HG03520 (cell line): ENCODE data around the gene NT5DC1.

Source experiments
- ATAC-seq: cut with Tn5 transposase; IDR thresholded peaks from one replicate; pipeline ENCODE4 v1.9.1; 2021; ENCODE audit warnings: mild to moderate bottlenecking, moderate library complexity; ENCODE audit not compliant: unreplicated experiment

Gene NT5DC1

GRCh38 chr6:116180375-116180774 is 79.7 kb downstream of the NT5DC1 start:
- ATAC-seq: no peak

DNA sequence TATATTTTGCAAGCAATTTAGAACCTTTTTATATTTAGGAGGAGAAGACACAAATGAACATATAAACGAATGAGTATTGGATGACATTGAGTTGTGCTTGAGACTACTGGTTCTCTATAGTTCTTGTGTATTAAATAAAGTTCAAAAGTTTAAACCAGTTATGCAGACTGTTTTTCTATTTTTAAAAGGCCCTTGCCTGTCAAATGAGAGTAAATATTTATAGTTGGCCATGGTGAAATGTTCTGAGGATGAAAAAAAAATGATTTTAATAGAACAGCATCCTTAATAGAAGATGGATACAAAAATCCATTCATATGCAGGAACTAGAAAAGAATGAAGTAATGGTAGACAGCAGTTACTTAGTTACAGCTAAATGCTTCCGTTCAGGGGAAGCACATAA is 88.8 kb downstream of the NT5DC1 start:
- ATAC-seq: no peak

DNA sequence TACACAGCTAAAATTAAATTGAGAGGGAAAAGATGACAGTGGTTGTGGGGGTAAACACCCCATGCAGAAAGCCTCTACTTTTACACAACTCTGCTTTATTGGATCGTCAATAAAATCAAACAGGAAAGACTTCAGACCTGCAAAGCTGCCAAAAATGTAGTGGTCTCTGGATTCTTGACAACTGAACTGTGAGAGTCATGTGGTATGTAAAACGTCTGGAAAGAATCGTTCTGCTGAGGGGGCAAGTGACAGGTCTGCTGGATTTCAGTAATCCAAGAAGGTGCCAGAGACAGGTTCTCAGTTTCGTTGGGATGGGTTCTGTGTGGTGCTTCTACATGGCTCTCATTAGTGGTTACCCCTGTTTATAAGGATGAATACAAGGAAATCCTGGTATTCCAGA is 89.9 kb downstream of the NT5DC1 start:
- ATAC-seq: no peak

GRCh38 chr6:116191881-116192280 is 91.2 kb downstream of the NT5DC1 start:
- no peak for ATAC-seq

GRCh38 chr6:116192786-116193185 is 92.1 kb downstream of the NT5DC1 start:
- ATAC-seq: no peak

GRCh38 chr6:116196841-116197240 is 96.2 kb downstream of the NT5DC1 start:
- ATAC-seq: no peak

DNA sequence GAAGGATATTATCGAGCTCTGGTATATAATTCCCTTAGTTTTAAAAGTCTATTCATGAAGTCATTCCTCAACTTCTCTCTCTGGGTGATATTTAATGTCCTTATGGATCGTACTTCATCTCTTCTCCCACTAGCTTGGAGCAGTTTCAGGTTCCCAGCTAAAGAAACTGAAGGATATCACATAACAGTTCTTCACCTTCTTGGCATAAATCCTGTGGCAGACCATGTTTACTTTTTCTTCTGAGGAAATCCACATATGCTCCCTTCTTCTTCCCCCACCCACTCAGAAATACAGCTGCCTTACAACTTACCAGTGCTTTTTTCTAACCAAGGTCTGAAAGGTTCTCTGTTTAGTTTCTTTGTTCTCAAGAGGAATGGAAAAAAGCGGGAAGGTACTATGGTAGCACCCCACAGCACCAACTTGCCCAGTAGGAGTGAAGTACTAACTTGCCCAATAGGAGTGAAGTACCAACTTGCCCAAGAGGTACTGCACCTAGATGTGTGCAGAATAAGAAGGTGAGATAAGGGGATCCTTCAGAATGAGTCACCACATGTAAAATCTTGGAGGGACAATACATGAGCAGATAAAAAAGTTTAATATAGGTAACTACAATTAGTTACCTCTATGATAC is 100.1 kb downstream of the NT5DC1 start:
- ATAC-seq: no peak

- no peak for ATAC-seq
These were observed 100.9 kb downstream of the NT5DC1 start for GRCh38 chr6:116201538-116201937.

- ATAC-seq: no peak
These were observed 104.6 kb downstream of the NT5DC1 start for GRCh38 chr6:116205281-116205680.

DNA sequence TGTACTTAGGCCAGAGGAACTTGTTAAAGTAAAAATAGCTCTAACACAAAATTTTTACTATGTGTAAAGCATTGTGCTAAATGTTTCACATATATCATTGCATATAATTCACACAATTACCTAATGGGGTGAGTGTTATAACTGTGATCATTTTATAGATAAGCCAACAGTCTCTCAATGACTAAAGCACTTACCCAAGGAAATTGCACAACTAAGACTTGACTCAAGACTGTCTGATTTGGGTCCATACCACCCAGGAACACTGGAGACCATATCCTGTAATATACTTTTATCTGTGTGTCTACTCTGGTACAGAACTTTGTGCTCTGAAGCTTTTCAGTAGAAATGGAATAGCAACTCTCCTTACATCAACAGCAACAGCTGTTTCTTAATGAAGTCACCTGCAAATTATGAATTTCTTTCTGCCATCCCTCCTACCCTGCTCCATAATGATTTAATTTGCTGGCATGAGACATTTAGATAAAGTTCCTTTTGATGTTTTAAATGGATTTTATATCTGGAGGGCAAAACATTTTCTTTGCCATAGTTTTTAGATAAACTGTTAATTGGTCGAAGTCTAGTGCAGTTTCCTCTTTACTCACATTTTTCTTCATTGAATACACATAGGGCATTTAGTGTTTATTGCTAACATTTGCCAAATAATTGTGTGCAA is 105.7 kb downstream of the NT5DC1 start:
- ATAC-seq: no peak

DNA sequence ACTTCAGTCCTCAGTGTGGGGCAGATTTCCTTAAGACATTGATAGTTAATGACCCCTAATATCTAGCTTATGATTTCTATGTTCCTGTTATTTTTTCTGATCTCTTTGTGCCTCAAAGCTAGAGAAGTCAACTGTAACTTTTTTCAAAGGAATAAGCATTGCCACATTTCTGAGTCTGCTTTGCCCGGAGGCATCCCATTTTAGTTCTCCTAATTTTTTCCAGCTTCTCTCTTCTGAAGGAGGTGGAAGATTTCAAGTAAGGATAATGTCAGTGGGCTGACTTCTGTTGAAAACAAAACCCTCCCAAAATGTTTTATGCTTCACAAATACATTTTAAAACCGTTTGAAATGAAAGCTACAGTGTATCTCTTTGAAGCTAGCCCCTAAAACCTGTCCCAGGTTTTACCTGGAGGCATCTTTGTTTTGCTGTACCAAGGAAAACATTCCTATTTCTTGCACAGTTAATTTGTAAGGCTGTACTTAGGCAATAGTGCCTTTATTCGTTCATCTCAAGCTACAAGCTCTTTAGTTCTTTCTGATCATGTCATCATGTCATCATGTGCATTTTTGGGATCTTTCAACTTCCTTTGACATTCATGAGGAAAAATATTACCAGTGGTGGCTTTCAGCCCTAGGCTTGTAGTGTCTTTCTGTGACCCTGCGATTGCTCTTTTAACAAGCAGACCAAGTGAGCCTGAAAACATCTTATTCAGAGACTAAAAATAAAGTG is 107.6 kb downstream of the NT5DC1 start:
- ATAC-seq: no peak

- ATAC-seq: no peak
These were observed 109.7 kb downstream of the NT5DC1 start for GRCh38 chr6:116210316-116210715.

DNA sequence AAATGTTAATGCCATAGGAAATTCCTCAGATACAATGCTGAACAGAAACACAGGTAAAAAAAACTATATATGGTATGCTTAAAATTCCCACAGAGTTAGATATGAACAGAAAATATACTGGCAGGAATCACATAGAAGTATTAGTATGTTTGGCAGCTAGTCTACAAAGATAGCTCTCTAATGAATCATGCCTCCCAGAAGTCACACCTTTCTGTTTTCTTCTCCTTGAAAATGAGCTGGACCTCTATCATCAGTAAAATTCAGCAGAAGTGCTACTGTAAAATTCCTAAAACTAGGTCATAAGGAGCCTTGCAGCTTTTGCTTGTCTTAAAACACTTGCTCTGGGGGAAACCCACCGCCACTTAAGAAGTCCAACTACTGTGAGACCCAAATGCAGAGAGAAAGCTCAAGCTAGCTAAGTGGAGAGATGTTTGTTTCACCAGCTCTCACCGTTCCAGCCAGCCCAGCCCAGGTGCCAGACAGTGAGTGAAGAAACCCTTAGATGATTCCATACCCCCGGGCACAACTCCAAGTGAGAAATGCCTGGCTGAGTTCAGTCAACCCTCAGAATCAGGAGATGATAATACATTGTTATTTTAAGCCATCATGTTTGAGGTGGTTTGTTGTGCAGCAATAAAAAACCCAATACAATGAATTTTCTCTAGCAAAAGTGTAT is 110.2 kb downstream of the NT5DC1 start:
- no peak for ATAC-seq

GRCh38 chr6:116214681-116215080 is 114.0 kb downstream of the NT5DC1 start:
- no peak for ATAC-seq

DNA sequence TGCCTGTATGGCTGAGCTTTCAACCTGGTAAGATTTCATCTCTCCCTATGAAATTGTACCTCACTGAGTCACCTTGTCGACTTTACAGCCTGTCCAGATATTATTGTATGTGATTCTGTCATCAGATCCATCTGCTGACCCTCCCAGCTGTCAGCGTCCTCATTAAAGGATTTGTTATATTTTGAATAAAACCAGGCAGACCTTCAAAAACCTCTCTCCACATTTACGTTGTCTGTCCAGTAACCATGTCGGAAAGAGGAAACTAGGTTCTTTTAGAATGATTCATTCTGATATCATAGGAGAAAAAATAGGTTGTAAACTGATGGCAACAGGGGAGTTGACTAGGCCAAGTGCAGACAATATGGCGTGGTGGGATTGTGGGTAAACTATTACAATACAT is 114.8 kb downstream of the NT5DC1 start:
- no peak for ATAC-seq

- no peak for ATAC-seq
These were observed 116.4 kb downstream of the NT5DC1 start for GRCh38 chr6:116217069-116217468.

- no peak for ATAC-seq
These were observed 117.5 kb downstream of the NT5DC1 start for GRCh38 chr6:116218172-116218633.

DNA sequence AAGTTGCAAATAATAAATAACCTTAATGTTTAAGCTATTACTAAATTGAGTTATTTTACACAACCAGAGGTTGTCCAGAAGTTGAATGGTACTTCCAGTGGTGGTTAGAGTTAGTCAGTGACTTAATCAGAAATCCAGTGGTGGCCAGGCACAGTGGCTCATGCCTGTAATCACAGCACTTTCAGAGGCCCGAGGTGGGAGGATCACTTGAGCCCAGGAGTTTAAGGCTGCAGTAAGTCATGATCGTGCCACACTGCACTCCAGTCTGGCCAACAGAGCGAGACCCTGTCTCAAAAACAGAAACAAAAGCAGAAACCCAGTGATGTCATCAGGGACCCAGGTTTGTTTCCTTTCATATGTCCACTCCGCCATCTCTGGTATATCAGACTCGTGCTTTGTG is 118.2 kb downstream of the NT5DC1 start:
- ATAC-seq: no peak

- no peak for ATAC-seq
These were observed 120.4 kb downstream of the NT5DC1 start for GRCh38 chr6:116221067-116221466.

DNA sequence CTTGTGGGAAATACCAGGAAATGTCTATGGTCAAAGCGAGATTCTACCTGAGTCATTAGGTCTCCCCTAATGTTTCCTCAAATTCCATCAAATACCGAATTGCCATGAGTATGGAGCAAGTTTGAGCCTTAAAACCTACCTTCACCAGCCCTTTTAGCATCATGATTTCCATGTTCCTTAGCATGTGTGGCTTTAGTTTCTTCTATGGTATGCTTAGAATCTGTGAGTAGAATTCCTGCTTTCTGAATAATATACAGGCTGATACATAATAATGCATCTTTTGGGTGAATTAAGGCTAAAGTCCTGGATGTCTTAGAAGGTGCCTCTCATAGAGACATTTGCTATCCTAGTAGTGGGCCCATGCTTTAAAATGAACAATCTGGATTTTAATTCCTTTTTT is 121.3 kb downstream of the NT5DC1 start:
- ATAC-seq: no peak

GRCh38 chr6:116223355-116223754 is 122.7 kb downstream of the NT5DC1 start:
- ATAC-seq: no peak
